GM19035 (cell line): ENCODE results near the gene RAPH1.

Source experiments
- ATAC-seq: cut with Tn5 transposase; IDR thresholded peaks from one replicate; pipeline ENCODE4 v1.9.1; 2021; ENCODE audit not compliant: unreplicated experiment

The RAPH1 gene

GRCh38 chr2:203366639-203367466 lies 168.2 kb downstream of the RAPH1 start:
- ATAC-seq: no peak

DNA sequence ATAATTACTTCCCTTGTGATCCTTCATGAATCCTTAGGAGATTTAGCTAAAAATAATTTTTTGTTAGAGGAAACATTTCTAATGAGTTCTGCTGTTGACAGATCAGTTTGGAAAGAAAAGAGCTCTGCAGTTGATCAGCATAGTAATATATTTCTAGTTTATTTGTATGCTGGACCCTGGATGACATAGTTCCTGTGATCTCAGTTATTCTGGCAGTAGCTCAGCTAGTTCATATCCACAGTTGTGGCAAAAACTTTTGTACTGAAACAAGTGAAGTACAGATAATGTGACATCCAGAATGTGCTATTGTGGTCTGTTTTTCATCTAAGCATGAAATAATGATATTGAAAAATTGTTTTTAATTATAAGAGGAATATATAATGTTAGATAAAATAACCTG lies 173.2 kb downstream of the RAPH1 start:
- ATAC-seq: no peak

DNA sequence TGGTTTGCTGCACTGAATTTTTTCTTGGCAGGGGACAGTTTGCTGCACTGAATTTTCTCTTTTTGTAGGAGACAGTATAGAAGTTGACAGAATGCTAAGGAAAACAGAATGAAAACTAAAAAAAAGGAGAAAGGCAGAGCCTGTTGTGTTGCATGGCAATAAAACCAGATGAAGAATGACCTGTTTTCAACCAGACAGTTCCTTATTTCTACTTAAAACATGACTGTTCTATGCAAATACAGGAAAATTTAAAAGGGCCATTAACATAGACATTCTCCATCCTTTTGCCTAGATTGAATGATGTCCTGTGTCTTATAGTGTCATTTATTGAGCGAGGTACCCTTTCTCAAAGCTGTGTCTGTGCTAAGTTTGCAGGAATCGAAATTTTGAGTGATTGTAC lies 173.6 kb downstream of the RAPH1 start:
- no peak for ATAC-seq

- no peak for ATAC-seq
These were observed 174.2 kb downstream of the RAPH1 start for GRCh38 chr2:203360833-203361430.

GRCh38 chr2:203359450-203359849 lies 175.7 kb downstream of the RAPH1 start:
- no peak for ATAC-seq

DNA sequence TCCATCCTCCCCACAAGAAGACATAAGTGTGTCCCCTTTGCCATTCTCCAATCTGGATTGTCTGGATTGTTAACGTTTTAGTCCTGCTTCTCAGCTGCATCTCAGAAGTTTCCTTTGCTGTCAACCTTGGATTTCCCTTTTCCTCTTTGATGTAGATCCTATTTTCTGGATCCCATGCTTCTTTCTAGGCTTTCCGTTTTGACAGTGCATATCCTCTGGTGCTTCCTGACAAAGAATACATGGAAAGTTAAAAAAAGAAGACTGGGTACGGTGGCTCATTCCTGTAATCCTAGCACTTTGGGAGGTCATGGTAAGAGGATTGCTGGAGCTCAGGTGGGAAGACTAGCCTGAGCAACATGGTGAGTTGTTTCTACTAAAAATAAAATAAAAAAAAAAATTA lies 180.1 kb downstream of the RAPH1 start:
- no peak for ATAC-seq

GRCh38 chr2:203352604-203353255 lies 182.4 kb downstream of the RAPH1 start:
- ATAC-seq: no peak

DNA sequence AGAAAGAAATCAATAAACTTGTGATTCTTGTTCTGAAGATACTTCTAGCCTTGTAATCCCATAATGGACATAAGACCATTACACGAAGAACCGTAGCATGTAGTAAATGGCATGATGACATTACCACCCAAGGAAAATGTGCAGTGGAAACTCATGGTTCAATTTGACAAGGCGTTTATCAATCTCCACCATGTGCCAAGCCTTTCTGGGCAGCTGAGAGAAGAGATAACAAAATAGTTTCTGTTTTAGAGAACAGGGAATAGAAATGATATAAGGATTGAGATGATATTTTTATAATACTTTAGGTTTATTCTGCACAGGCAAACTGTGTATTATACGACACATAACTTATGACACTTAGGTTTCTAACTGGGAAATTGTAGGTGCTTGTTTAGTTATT lies 187.7 kb downstream of the RAPH1 start:
- ATAC-seq: no peak

DNA sequence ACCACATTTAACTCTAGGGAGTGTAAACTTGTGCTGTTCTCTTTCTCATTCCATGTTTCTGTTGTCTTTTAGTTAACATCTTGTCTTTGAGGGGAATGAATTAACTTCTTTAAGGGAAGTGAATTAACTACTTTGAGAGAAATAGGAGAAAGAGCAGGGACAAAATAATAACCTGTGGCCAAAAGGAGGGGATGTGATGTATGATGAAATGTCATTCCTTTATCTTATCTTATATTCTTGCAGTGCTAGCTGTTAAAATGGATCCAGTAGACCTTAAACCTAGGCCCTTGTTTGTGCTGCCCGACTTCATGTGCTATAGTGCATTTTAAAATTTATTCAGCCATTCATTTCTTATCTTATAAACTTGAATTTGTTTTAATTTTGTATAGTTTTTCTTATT lies 188.5 kb downstream of the RAPH1 start:
- ATAC-seq: no peak

GRCh38 chr2:203344667-203345066 lies 190.4 kb downstream of the RAPH1 start:
- ATAC-seq: no peak
